Measurements from ENCODE around the gene RAPGEF6.

DNA sequence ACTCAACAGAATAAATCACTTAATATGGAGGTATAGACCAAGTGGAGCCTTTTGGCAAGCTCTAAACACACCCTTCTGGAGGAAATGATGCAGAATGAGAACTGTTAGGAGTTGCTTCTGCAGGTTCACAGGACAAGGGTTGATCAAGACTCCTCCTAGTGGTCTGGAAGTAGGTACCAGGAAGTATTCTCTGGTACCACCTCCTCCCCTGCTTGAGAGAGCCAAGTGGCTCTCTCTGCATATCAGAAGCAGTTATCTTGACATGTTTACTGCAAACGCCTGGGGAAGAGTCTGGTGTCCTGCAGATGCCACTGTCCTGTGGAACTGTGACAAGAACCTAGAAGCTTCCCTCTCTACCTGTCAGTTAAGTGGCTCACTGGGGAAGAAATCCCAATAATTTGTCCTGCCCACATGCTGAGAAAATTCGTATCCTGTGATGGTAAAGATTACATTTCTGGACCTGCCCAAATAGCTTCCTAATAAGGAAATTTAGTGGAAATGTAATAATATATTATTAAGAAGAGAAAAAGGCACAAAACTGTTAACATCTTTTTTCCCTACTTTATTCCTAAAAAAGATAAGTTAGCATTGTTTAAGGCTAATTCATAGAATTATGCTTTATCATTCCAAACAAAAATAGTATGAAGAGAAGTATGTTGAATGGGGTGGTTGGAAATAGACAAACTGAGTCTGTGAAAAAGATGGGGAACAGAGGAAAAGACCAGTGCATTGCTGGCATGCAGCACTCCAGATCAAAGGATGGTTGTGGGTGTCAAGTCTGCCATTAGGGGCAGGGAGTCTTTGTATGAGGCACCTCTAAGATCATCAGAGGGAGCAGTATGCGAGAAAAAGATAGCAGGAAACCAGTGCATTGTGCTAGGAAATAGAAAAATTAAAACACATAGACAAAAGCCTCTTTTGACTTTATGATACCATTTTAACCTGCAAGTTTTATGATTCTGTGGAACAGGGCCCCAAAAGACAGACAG, 252.3 kb downstream of the RAPGEF6 start:
- TF ChIP-seq, protein P1, sequence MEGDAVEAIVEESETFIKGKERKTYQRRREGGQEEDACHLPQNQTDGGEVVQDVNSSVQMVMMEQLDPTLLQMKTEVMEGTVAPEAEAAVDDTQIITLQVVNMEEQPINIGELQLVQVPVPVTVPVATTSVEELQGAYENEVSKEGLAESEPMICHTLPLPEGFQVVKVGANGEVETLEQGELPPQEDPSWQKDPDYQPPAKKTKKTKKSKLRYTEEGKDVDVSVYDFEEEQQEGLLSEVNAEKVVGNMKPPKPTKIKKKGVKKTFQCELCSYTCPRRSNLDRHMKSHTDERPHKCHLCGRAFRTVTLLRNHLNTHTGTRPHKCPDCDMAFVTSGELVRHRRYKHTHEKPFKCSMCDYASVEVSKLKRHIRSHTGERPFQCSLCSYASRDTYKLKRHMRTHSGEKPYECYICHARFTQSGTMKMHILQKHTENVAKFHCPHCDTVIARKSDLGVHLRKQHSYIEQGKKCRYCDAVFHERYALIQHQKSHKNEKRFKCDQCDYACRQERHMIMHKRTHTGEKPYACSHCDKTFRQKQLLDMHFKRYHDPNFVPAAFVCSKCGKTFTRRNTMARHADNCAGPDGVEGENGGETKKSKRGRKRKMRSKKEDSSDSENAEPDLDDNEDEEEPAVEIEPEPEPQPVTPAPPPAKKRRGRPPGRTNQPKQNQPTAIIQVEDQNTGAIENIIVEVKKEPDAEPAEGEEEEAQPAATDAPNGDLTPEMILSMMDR (IDR thresholded peaks at IDR 0.05) = peak in 11 of 12 donors; percentile 5 to 46 (median 32)
- TF ChIP-seq POLR2A (IDR thresholded peaks at IDR 0.05) = no peak

Data from heart left ventricle (tissue), 13 donors.